Activated B cell treated with CpG ODN at 0.5 μM for 24 hours (primary cell): Measurements from ENCODE around the gene STN1. TPM values are rescaled to one million over a fixed set of nuclear protein-coding genes. Genes with fewer than 3 reads are reported as not detected.

ENCODE experiments used
- ATAC-seq: fragments of 200-7000 bp; cut with Tn5 transposase; one replicate; pipeline ENCODE4 v1.10.0; 2021; ENCODE audit warnings: low read depth, mild to moderate bottlenecking, moderate library complexity
- CTCF ChIA-PET: fragments of 350-600 bp; sonication (Branson Sonifier 250); formaldehyde crosslinking; loops from one replicate; lab custom pipeline; 2021; ENCODE audit warnings: antibody characterized with exemption; lab: Charles Lee
- POLR2A ChIA-PET: fragments of 350-600 bp; sonication (Branson Sonifier 250); formaldehyde crosslinking; loops from one replicate; lab custom pipeline; 2021; ENCODE audit warnings: antibody characterized with exemption; lab: Charles Lee
- DNase-seq: peaks from one replicate; pipeline ENCODE4 v3.0.0; 2022
- H3K27ac Mint-ChIP-seq: one replicate; pipeline ENCODE4 v1.8.0; 2020; ENCODE audit warnings: mixed read lengths
- H3K27me3 Mint-ChIP-seq: one replicate; pipeline ENCODE4 v1.8.0; 2021; ENCODE audit warnings: mixed read lengths
- H3K36me3 Mint-ChIP-seq: one replicate; pipeline ENCODE4 v1.8.0; 2021; ENCODE audit warnings: low read depth, mixed read lengths
- H3K4me1 Mint-ChIP-seq: one replicate; pipeline ENCODE4 v1.8.0; 2021; ENCODE audit warnings: mixed read lengths
- H3K4me3 Mint-ChIP-seq: one replicate; pipeline ENCODE4 v1.8.0; 2020; ENCODE audit warnings: mild to moderate bottlenecking, mixed read lengths
- H3K9me3 Mint-ChIP-seq: one replicate; pipeline ENCODE4 v1.8.0; 2020; ENCODE audit warnings: mixed read lengths
- intact Hi-C: fragments of 100-400 bp; cut with micrococcal nuclease; formaldehyde crosslinking; loops from one replicate; pipeline ENCODE4 v1.15.1; 2024
- total RNA-seq: library from RNA; stranded (reverse); gene quantifications from 2 replicates; pipeline ENCODE4 v1.2.3, GENCODE V29; 2022
- TF ChIP-seq, protein P1 (sequence below): fragments of 200-600 bp; IDR thresholded peaks from one replicate; pipeline ENCODE4 v1.8.0; 2022; ENCODE audit warnings: antibody characterized with exemption, mild to moderate bottlenecking

The STN1 gene
- total RNA-seq, 1 donor from 2014 or later = 14.0 TPM

DNA sequence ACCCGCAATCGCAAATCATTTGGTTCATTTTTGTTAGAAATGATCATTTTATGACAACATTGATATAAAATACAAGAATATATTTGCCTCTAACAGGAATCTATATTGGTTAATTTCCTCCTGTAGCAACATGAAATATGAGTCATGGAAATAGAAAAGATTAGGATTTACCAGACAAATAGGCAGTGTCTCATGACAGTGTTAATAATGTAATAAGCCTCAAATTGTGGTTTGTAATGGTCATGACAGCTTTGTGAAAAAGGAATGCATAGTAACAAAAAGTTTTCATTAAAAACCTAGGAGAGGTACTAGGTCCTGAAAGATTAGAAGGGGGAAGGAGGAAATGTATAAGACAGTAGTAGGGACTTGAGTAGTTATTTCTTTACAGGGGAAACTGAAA lies 41.0 kb upstream of the STN1 start:
- Mint-ChIP-seq H3K27ac (no peak overlapping the region), H3K36me3 (no peaks in the 10 kb centered on the region), H3K9me3 (no peaks in the 10 kb centered on the region), H3K4me3 (no peak overlapping the region), H3K4me1 (no peaks in the 10 kb centered on the region), H3K27me3 (peaks cover 12% of the 10 kb centered on the region)
- DNase-seq = no peak
- ChIA-PET CTCF (no interaction called here), POLR2A (no interaction called here)
- no peak for ATAC-seq
- intact Hi-C loops = no loop called here
- TF ChIP-seq, protein P1, sequence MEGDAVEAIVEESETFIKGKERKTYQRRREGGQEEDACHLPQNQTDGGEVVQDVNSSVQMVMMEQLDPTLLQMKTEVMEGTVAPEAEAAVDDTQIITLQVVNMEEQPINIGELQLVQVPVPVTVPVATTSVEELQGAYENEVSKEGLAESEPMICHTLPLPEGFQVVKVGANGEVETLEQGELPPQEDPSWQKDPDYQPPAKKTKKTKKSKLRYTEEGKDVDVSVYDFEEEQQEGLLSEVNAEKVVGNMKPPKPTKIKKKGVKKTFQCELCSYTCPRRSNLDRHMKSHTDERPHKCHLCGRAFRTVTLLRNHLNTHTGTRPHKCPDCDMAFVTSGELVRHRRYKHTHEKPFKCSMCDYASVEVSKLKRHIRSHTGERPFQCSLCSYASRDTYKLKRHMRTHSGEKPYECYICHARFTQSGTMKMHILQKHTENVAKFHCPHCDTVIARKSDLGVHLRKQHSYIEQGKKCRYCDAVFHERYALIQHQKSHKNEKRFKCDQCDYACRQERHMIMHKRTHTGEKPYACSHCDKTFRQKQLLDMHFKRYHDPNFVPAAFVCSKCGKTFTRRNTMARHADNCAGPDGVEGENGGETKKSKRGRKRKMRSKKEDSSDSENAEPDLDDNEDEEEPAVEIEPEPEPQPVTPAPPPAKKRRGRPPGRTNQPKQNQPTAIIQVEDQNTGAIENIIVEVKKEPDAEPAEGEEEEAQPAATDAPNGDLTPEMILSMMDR = no peak

DNA sequence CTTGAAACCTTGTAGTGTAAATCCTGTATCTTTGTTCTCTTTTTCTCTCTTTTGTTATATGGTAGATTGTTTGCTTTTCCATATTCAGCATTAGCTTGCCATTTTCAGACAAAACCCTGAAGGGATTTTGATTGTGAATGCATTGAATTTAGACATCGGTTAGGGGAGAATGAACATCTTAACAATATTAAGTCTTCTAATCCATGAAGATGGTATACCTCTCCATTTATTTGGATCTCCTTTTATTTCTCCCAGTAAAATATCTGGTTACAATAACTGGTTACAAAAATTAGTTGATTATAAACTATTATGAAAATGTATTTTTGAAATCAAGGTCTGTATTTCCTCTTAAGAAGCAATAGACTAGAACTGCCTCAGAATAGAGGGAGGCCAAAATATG lies 36.6 kb upstream of the STN1 start:
- ChIA-PET POLR2A (no interaction called here), CTCF (no interaction called here)
- Mint-ChIP-seq H3K4me3 (no peak overlapping the region), H3K9me3 (no peaks in the 10 kb centered on the region), H3K36me3 (no peaks in the 10 kb centered on the region), H3K27me3 (peaks cover 17% of the 10 kb centered on the region), H3K4me1 (no peaks in the 10 kb centered on the region), H3K27ac (no peak overlapping the region)
- intact Hi-C loops = no loop called here
- TF ChIP-seq, protein P1 = no peak
- DNase-seq (no peak), ATAC-seq (no peak)

DNA sequence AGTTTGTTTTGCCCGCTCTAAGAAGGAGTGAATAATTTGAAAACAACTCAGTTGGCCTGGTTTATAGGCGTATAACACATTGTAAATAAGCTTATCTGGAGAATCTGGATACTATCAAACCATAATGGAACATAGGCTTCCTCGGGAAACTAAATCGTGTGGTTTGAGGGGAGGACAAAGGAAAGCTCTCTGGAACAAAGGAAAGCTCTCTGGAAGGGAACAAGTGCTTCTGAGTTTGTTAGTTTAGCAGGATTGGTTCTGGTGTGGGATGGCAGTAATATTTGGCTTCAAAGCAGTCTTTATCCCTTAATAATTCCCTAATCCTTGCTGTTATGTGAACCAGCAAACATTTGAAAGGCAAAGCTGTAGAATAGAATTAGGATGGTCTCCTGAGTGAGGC lies 34.0 kb upstream of the STN1 start:
- TF ChIP-seq, protein P1 = no peak
- ChIA-PET CTCF (no interaction called here), POLR2A (no interaction called here)
- intact Hi-C loops = no loop called here
- no peak overlapping the region for H3K27ac Mint-ChIP-seq
- no peaks in the 10 kb centered on the region for H3K9me3 Mint-ChIP-seq
- peaks cover 20% of the 10 kb centered on the region for H3K27me3 Mint-ChIP-seq
- no peak overlapping the region for H3K4me3 Mint-ChIP-seq
- H3K4me1 Mint-ChIP-seq = peaks cover 5% of the 10 kb centered on the region
- H3K36me3 Mint-ChIP-seq = no peaks in the 10 kb centered on the region
- ATAC-seq = no peak
- DNase-seq = no peak

DNA sequence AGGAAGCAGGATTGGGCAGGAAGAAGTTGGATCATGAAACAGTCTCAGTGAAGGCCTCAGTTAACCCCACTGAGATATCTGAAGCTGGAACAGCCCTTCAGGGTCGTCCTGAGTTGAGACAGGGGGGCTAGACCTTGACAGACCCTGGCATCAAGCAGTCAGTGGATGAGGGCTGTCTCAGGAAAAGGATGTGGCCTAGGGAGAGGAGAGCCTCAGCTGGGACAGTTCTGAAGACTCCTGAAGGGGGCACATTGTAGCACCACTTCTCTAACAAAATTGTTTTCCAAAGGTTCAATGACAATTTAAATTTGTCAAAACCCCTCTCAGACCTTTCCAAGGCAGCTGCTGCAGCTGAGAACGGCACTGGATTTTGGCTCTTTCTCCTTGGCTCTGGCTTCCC lies 33.2 kb upstream of the STN1 start:
- ChIA-PET POLR2A (no interaction called here), CTCF (no interaction called here)
- DNase-seq = no peak
- no peaks in the 10 kb centered on the region for H3K36me3 Mint-ChIP-seq
- peaks cover 5% of the 10 kb centered on the region for H3K4me1 Mint-ChIP-seq
- no peaks in the 10 kb centered on the region for H3K9me3 Mint-ChIP-seq
- H3K27ac Mint-ChIP-seq = no peak overlapping the region
- ATAC-seq = no peak
- intact Hi-C loops = no loop called here
- H3K4me3 Mint-ChIP-seq = no peak overlapping the region
- peaks cover 15% of the 10 kb centered on the region for H3K27me3 Mint-ChIP-seq
- TF ChIP-seq, protein P1 = no peak

DNA sequence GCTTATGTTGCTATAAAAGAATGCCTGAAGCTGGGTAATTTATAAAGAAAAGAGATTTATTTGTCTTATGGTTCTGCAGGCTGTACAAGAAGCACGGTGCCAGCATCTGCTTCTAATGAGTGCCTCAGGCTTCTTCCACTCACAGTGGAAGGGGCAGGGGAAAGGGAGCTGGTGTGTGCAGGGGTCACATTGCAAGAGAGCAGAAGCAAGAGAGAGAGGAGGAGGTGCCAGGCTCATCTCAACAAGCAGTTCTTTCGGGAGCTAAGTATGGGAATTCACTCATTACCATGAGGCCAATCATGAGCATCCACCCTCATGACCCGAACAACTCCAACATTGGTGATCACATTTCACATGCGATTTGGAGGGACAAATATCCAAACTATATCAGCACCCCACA lies 31.7 kb upstream of the STN1 start:
- CTCF ChIA-PET = interaction anchor here (1.3 kb wide), 1 partner anchor 64 kb away, joined by 3 read pairs; no protein-coding TSS in a partner anchor

More for the DNA sequence above, 31.7 kb upstream of the STN1 start:
- no peaks in the 10 kb centered on the region for H3K9me3 Mint-ChIP-seq
- DNase-seq = no peak
- H3K36me3 Mint-ChIP-seq = no peaks in the 10 kb centered on the region
- intact Hi-C loops = no loop called here
- H3K4me1 Mint-ChIP-seq = peaks cover 5% of the 10 kb centered on the region
- H3K27me3 Mint-ChIP-seq = peaks cover 12% of the 10 kb centered on the region
- no peak for ATAC-seq
- no peak overlapping the region for H3K27ac Mint-ChIP-seq
- no peak overlapping the region for H3K4me3 Mint-ChIP-seq
- TF ChIP-seq, protein P1 = no peak
- POLR2A ChIA-PET = no interaction called here
